ENCODE measurements around the gene R3HDML.

R3HDML gene

GRCh38 chr20:44390280-44390679 lies 53.4 kb downstream of the R3HDML start:
- Histone ChIP-seq H3K27ac (no peak overlapping the region), H3K36me3 (no peaks in the 10 kb centered on the region), H3K9me3 (no peaks in the 10 kb centered on the region), H3K4me3 (no peak overlapping the region), H3K27me3 (peaks cover 0 to 56% of the 10 kb centered on the region in 2 donors), H3K4me1 (peaks cover 0 to 10% (median 6%) of the 10 kb centered on the region in 4 donors)
- no peak for TF ChIP-seq CTCF (IDR thresholded peaks at IDR 0.05)
- intact Hi-C loops (cut with DNase I; ENCODE audit: low total_unique reads), result no loop called here
- DNase-seq, result no peak

- no peak for TF ChIP-seq CTCF (IDR thresholded peaks at IDR 0.05)
- Histone ChIP-seq H3K9me3 (no peaks in the 10 kb centered on the region), H3K36me3 (no peaks in the 10 kb centered on the region), H3K27ac (no peak overlapping the region), H3K27me3 (peaks cover 0 to 49% of the 10 kb centered on the region in 2 donors), H3K4me1 (peaks cover 0 to 10% (median 6%) of the 10 kb centered on the region in 4 donors), H3K4me3 (no peak overlapping the region)
- DNase-seq, result no peak
- intact Hi-C loops (cut with DNase I; ENCODE audit: low total_unique reads), result no loop called here
These were observed 55.4 kb downstream of the R3HDML start for GRCh38 chr20:44392088-44392775.

- no peak for TF ChIP-seq CTCF (IDR thresholded peaks at IDR 0.05)
- Histone ChIP-seq H3K4me1 (peaks cover 0 to 9% (median 6%) of the 10 kb centered on the region in 4 donors), H3K4me3 (no peak overlapping the region), H3K27me3 (peaks cover 0 to 43% of the 10 kb centered on the region in 2 donors), H3K27ac (no peak overlapping the region), H3K36me3 (no peaks in the 10 kb centered on the region), H3K9me3 (no peaks in the 10 kb centered on the region)
- no peak for DNase-seq
- intact Hi-C loops (cut with DNase I; ENCODE audit: low total_unique reads), result no loop called here
These were observed 56.1 kb downstream of the R3HDML start for GRCh38 chr20:44392776-44393607.

GRCh38 chr20:44393608-44394451 lies 57.0 kb downstream of the R3HDML start:
- H3K9me3 ChIP-seq, result no peaks in the 10 kb centered on the region
- no peaks in the 10 kb centered on the region for H3K36me3 ChIP-seq
- TF ChIP-seq CTCF (IDR thresholded peaks at IDR 0.05), result no peak
- H3K4me1 ChIP-seq, result peaks cover 0 to under 1% (median under 1%) of the 10 kb centered on the region in 4 donors
- peaks cover 0 to 40% of the 10 kb centered on the region in 2 donors for H3K27me3 ChIP-seq
- no peak overlapping the region for H3K4me3 ChIP-seq
- no peak for DNase-seq
- intact Hi-C loops (cut with DNase I; ENCODE audit: low total_unique reads), result no loop called here
- no peak overlapping the region for H3K27ac ChIP-seq

- H3K36me3 ChIP-seq, result no peaks in the 10 kb centered on the region
- no peak overlapping the region for H3K27ac ChIP-seq
- intact Hi-C loops (cut with DNase I; ENCODE audit: low total_unique reads), result no loop called here
- no peak overlapping the region for H3K4me3 ChIP-seq
- no peak for TF ChIP-seq CTCF (IDR thresholded peaks at IDR 0.05)
- DNase-seq, result no peak
- H3K4me1 ChIP-seq, result no peaks in the 10 kb centered on the region
- H3K9me3 ChIP-seq, result no peaks in the 10 kb centered on the region
- H3K27me3 ChIP-seq, result peaks cover 0 to 39% of the 10 kb centered on the region in 2 donors
These were observed 57.5 kb downstream of the R3HDML start for GRCh38 chr20:44394452-44394701.

All from tibial artery (tissue), 4 donors.